Gastrocnemius medialis (tissue), 4 donors: ENCODE data around the gene SECISBP2. TPM values are rescaled to one million over a fixed set of nuclear protein-coding genes. Genes with fewer than 3 reads are reported as not detected.

ENCODE experiments used
- ATAC-seq, 2 donors: fragments of 150-250 bp; one replicate each; pipeline ENCODE4 v1.9.1; 2016
- DNase-seq, 2 donors: peaks; one replicate each; pipeline ENCODE4 v3.0.0-alpha.2; 2019
- H3K27ac ChIP-seq, 4 donors: fragments of 200-600 bp; sonication (generic); 1 replicate in 1 of 4; 2 replicates in 3 of 4; pipeline ENCODE4 v1.5.1; 2016 to 2018; ENCODE audit warnings: mild to moderate bottlenecking in 2 of 4, moderate library complexity in 1 of 4
- H3K27me3 ChIP-seq, 3 donors: fragments of 200-600 bp; sonication (generic) in 2 of 3; 1 replicate in 1 of 3; 2 replicates in 2 of 3; pipeline versions ENCODE4 v1.5.1 to v1.6.0; 2016 to 2019; ENCODE audit warnings: mild to moderate bottlenecking in 1 of 3, moderate library complexity in 1 of 3
- H3K36me3 ChIP-seq, 2 donors: fragments of 200-600 bp; sonication (generic) in 1 of 2; one replicate each; pipeline ENCODE4 v1.5.1; 2017 to 2018
- H3K4me1 ChIP-seq, 2 donors: fragments of 200-600 bp; sonication (generic) in 1 of 2; one replicate each; pipeline ENCODE4 v1.5.1; 2016 to 2017; ENCODE audit warnings: mild to moderate bottlenecking in 2 of 2
- H3K4me3 ChIP-seq, 4 donors: fragments of 200-600 bp; sonication (generic) in 3 of 4; 1 replicate in 1 of 4; 2 replicates in 3 of 4; pipeline ENCODE4 v1.5.1; 2016 to 2019; ENCODE audit warnings: mild to moderate bottlenecking in 2 of 4
- H3K9me3 ChIP-seq, 3 donors: fragments of 200-600 bp; sonication (generic) in 2 of 3; 1 replicate in 1 of 3; 2 replicates in 2 of 3; pipeline ENCODE4 v1.5.1; 2016 to 2019
- CTCF ChIP-seq, 5 experiments: fragments of 450-650 bp in 3 of 5; fragments of 200-600 bp in 2 of 5; sonication (generic) in 2 of 5; IDR thresholded peaks in 4 of 5; conservative IDR thresholded peaks in 1 of 5; 1 replicate in 4 of 5; 2 replicates in 1 of 5; pipeline ENCODE4 v1.5.1; 2016 to 2019; ENCODE audit warnings: antibody characterized with exemption in 5 of 5, mild to moderate bottlenecking in 3 of 5, moderate library complexity in 3 of 5
- POLR2A ChIP-seq, 2 donors: fragments of 450-650 bp; IDR thresholded peaks; one replicate each; pipeline ENCODE4 v1.6.1; 2017; ENCODE audit warnings: antibody characterized with exemption in 2 of 2, mild to moderate bottlenecking in 2 of 2, moderate library complexity in 2 of 2
- in situ Hi-C, 4 donors: fragments of 200-750 bp; cut with MboI; loops; one replicate each; pipeline versions ENCODE4 v1.15.0 to v1.8.0; 2017; ENCODE audit warnings: low sequenced_read_pairs in 4 of 4
- intact Hi-C: fragments of 100-400 bp; cut with DNase I; formaldehyde crosslinking; loops from one replicate; pipeline ENCODE4 v1.15.1; 2023; ENCODE audit warnings: low total_unique reads
- total RNA-seq, 4 donors: library from RNA; depleted of rRNA; stranded (reverse); fragments of >200 nt; gene quantifications; one replicate each; pipeline versions ENCODE4 v1.1.0 to v1.2.3, GENCODE V29; 2016

SECISBP2 gene
- total RNA-seq, 4 donors from 2014 or later: 40.2 to 70.8 (median 54.9) TPM

DNA sequence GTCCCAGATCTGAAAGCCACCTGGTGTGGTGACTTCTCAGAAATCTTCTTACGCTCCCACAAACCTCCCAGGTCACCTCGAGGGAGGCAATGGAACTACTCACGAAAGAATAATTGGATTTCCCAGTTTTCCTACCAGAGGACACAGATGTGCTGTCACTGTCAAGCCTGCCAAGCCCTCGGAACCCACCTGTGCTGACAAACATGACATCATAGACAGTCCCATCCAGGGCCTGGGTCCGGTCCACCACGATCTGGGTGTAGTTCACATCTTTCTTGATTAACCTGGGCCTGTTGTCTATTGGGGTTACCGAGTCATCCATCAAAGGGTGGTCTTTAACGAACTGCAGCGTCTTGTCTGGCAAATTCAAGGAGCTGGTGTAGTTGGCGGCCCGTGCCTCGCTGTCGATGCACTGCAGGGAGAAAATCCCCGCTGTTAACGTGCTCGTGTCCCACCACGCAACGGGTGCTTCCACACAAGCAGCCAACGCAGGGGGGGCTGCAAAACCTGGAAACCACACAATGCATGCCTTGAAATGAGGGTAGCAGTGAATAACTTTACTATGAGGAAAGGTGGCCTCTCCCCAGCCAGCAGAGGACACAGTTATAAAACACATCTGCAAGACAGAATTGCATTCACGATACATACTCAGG is 69.0 kb downstream of the SECISBP2 start:
- peaks cover 0 to 32% of the 10 kb centered on the region in 2 donors for H3K36me3 ChIP-seq
- intact Hi-C loops: loop anchor here (1.0 to 10.0 kb wide), 7 partner anchors 27 to 1807 kb away; partner anchors contain the start of genes SECISBP2 and SEMA4D

DNA sequence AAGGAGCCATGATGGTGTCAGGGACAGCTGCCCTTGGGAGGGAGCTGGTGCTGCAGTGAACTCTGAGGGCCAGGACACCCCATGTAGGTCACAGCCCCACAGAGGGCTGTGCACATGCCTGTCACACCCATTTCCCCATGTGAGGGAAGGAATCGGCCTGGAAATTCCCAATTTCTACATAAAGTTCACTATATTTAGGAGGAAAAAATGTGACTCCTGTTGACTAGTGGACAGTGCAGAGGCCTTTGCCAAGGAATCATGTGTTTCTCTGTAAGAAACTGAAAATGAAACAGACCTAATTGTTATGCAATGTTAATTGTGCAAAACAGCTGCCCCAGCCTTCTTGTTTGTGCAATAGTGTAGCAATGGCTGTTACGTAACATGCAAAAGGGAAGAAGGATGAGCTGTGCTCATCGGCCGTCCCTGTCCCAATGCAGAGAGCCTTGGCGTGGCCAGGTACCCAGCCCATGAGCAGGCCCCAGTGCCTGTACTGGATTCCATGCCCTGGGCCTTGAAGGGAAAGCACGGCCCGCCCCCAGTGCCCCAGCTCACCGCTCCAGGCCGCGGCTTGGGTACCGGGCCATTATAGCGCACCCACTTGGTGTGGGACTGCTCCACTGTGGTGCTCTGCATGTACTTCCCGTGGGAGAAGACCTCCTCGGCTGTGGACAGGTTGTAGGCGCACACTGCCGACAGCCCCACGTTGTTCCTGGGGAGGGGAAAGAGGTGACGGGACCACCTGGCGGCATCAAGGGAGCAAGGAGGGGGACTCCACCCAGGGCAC is 70.0 kb downstream of the SECISBP2 start:
- Histone ChIP-seq H3K4me1 (peaks cover 20 to 26% of the 10 kb centered on the region in 2 donors), H3K27me3 (no peaks in the 10 kb centered on the region), H3K27ac (peak overlapping the region; percentile 79 to 93 (median 88)), H3K9me3 (no peaks in the 10 kb centered on the region), H3K36me3 (peaks cover 0 to 42% of the 10 kb centered on the region in 2 donors), H3K4me3 (no peak overlapping the region)
- DNase-seq (peak; percentile 85 to 94), ATAC-seq (peak; percentile 83 to 87)
- in situ Hi-C loops (no loop called here), intact Hi-C loops (loop anchor here (1.0 to 10.0 kb wide), 5 partner anchors 29 to 1807 kb away; partner anchors contain the start of gene SEMA4D)
- peak in 2 of 5 experiments; percentile 10 to 38 for TF ChIP-seq CTCF (IDR thresholded peaks at IDR 0.05 in 4 of 5, conservative IDR thresholded peaks at IDR 0.05 in 1 of 5)
- TF ChIP-seq POLR2A (IDR thresholded peaks at IDR 0.05): peak in 1 of 2 donors; percentile 19

More for the DNA sequence above, 69.0 kb downstream of the SECISBP2 start:
- Histone ChIP-seq H3K27ac (peak overlapping the region; percentile 79 to 93 (median 88)), H3K9me3 (no peaks in the 10 kb centered on the region), H3K4me1 (peaks cover 20 to 26% of the 10 kb centered on the region in 2 donors), H3K27me3 (no peaks in the 10 kb centered on the region), H3K4me3 (no peak overlapping the region)
- ATAC-seq (no peak), DNase-seq (peak in 1 of 2 donors; percentile 48)
- in situ Hi-C loops: no loop called here
- TF ChIP-seq CTCF (IDR thresholded peaks at IDR 0.05 in 4 of 5, conservative IDR thresholded peaks at IDR 0.05 in 1 of 5) (no peak), POLR2A (IDR thresholded peaks at IDR 0.05) (no peak)

DNA sequence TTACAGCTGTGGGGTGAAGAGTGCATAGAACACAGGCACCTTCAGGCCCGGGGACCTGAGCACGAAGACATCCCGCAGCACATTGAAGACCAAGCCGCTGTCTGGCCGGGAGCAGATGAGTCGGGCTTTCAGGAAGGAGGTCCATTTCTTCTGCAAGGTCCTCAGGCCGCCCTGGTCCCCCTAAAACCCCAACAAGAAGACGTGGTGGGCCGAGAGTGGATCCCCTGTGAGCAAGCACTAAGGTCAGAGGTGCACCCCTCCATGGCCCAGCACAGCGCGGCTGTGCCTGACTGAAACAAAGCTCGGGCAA is 70.5 kb downstream of the SECISBP2 start:
- Histone ChIP-seq H3K36me3 (peaks cover 0 to 45% of the 10 kb centered on the region in 2 donors), H3K27me3 (no peaks in the 10 kb centered on the region), H3K27ac (peak overlapping the region; percentile 79 to 93 (median 88)), H3K4me1 (peaks cover 20 to 26% of the 10 kb centered on the region in 2 donors), H3K4me3 (no peak overlapping the region), H3K9me3 (no peaks in the 10 kb centered on the region)
- TF ChIP-seq POLR2A (IDR thresholded peaks at IDR 0.05) (no peak), CTCF (IDR thresholded peaks at IDR 0.05 in 4 of 5, conservative IDR thresholded peaks at IDR 0.05 in 1 of 5) (no peak)
- no peak for ATAC-seq
- DNase-seq: no peak
- intact Hi-C loops: loop anchor here (1.0 to 10.0 kb wide), 5 partner anchors 30 to 1806 kb away; partner anchors contain the start of gene SEMA4D
- in situ Hi-C loops: no loop called here

GRCh38 chr9:89390068-89390555 is 71.8 kb downstream of the SECISBP2 start:
- DNase-seq (no peak), ATAC-seq (no peak)
- Histone ChIP-seq H3K4me1 (peaks cover 20 to 26% of the 10 kb centered on the region in 2 donors), H3K27ac (peak overlapping the region in 3 of 4 donors; percentile 79 to 93 (median 90)), H3K9me3 (no peaks in the 10 kb centered on the region), H3K27me3 (no peaks in the 10 kb centered on the region), H3K4me3 (no peak overlapping the region), H3K36me3 (peaks cover 0 to 42% of the 10 kb centered on the region in 2 donors)
- intact Hi-C loops: no loop called here
- TF ChIP-seq CTCF (IDR thresholded peaks at IDR 0.05 in 4 of 5, conservative IDR thresholded peaks at IDR 0.05 in 1 of 5) (no peak), POLR2A (IDR thresholded peaks at IDR 0.05) (no peak)
- in situ Hi-C loops: no loop called here
